HEK293T (cell line): ENCODE measurements around the gene CT83.

Experiments used
- CTCF ChIA-PET: fragments of 350-600 bp; formaldehyde crosslinking; extraction: SDS; loops from one replicate; lab custom pipeline; 2021; ENCODE audit warnings: antibody characterized with exemption, inconsistent platforms; lab: Yijun Ruan, JAX
- POLR2A ChIA-PET: fragments of 350-600 bp; formaldehyde crosslinking; extraction: SDS; loops from one replicate; lab custom pipeline; 2020; ENCODE audit warnings: antibody characterized with exemption, inconsistent platforms; lab: Yijun Ruan, JAX
- DNase-seq: peaks from one replicate; pipeline ENCODE4 v3.0.0; 2012; ENCODE audit warnings: mixed read lengths; ENCODE audit errors: extremely low spot score
- ARNT ChIP-seq: fragments of 450-650 bp; IDR thresholded peaks from 2 replicates; pipeline ENCODE4 v1.6.1; 2017; ENCODE audit warnings: mild to moderate bottlenecking
- BHLHE40 ChIP-seq: fragments of 450-650 bp; IDR thresholded peaks from 2 replicates; pipeline ENCODE4 v1.6.1; 2016; ENCODE audit warnings: mild to moderate bottlenecking, moderate library complexity, borderline replicate concordance
- CTBP1 ChIP-seq: fragments of 450-650 bp; IDR thresholded peaks from 2 replicates; pipeline ENCODE4 v1.6.1; 2016; ENCODE audit warnings: borderline replicate concordance
- ELF4 ChIP-seq: fragments of 450-650 bp; IDR thresholded peaks from 2 replicates; pipeline ENCODE4 v1.6.1; 2017; ENCODE audit warnings: antibody characterized with exemption
- FOXA1 ChIP-seq: fragments of 450-650 bp; IDR thresholded peaks from 2 replicates; pipeline ENCODE4 v1.6.1; 2016; ENCODE audit warnings: mild to moderate bottlenecking
- FOXK2 ChIP-seq: fragments of 450-650 bp; IDR thresholded peaks from 2 replicates; pipeline ENCODE4 v1.6.1; 2016; ENCODE audit warnings: mild to moderate bottlenecking
- FOXM1 ChIP-seq: fragments of 450-650 bp; IDR thresholded peaks from 2 replicates; pipeline ENCODE4 v1.6.1; 2017; ENCODE audit warnings: mild to moderate bottlenecking, borderline replicate concordance
- HDGF ChIP-seq: fragments of 450-650 bp; IDR thresholded peaks from 2 replicates; pipeline ENCODE4 v1.6.1; 2017; ENCODE audit warnings: antibody characterized with exemption, borderline replicate concordance
- L3MBTL2 ChIP-seq: fragments of 450-650 bp; conservative IDR thresholded peaks from 2 replicates; pipeline ENCODE4 v1.6.1; 2016; ENCODE audit warnings: mild to moderate bottlenecking
- LEF1 ChIP-seq: fragments of 450-650 bp; IDR thresholded peaks from 2 replicates; pipeline ENCODE4 v1.6.1; 2017; ENCODE audit warnings: mild to moderate bottlenecking, borderline replicate concordance
- NFRKB ChIP-seq: fragments of 450-650 bp; IDR thresholded peaks from 2 replicates; pipeline ENCODE4 v1.6.1; 2016; ENCODE audit warnings: mild to moderate bottlenecking, moderate library complexity
- PKNOX1 ChIP-seq: fragments of 450-650 bp; IDR thresholded peaks from 2 replicates; pipeline ENCODE4 v1.6.1; 2016
- SP1 ChIP-seq: fragments of 450-650 bp; IDR thresholded peaks from 2 replicates; pipeline ENCODE4 v1.6.1; 2017
- SUZ12 ChIP-seq: fragments of 450-650 bp; IDR thresholded peaks from 2 replicates; pipeline ENCODE4 v1.6.1; 2016; ENCODE audit warnings: mild to moderate bottlenecking
- TARDBP ChIP-seq: fragments of 450-650 bp; IDR thresholded peaks from 2 replicates; pipeline ENCODE4 v1.6.1; 2016
- ZNF384 ChIP-seq: fragments of 450-650 bp; IDR thresholded peaks from 2 replicates; pipeline ENCODE4 v1.6.1; 2016

CT83 gene

GRCh38 chrX:116436358-116436816, 26.4 kb downstream of the CT83 start, which contains the start of gene SLC6A14:
TSS of gene SLC6A14 (plus strand) at chrX:116436606. CDS start at chrX:116436710, 104 bp downstream.
- POLR2A ChIA-PET: no interaction called here
- no peak for DNase-seq

GRCh38 chrX:116435597-116435996, 27.2 kb downstream of the CT83 start:
- TF ChIP-seq TARDBP (no peak), SP1 (no peak), FOXA1 (no peak), HDGF (no peak), BHLHE40 (no peak), FOXK2 (no peak), NFRKB (no peak), FOXM1 (no peak), SUZ12 (no peak), ZNF384 (no peak), ARNT (no peak), CTBP1 (no peak), PKNOX1 (no peak)
- ChIA-PET POLR2A (no interaction called here), CTCF (no interaction called here)
- no peak for DNase-seq

More at GRCh38 chrX:116436358-116436816, 26.4 kb downstream of the CT83 start, which contains the start of gene SLC6A14:
- CTCF ChIA-PET: no interaction called here
- no peak for TF ChIP-seq LEF1
- no peak for TF ChIP-seq ARNT
- TF ChIP-seq FOXA1: no peak
- TF ChIP-seq L3MBTL2: no peak
- TF ChIP-seq ZNF384: no peak

- DNase-seq: no peak
- CTCF ChIA-PET: no interaction called here
- no peak for TF ChIP-seq BHLHE40
- TF ChIP-seq HDGF: no peak
- TF ChIP-seq ELF4: no peak
- no peak for TF ChIP-seq NFRKB
- TF ChIP-seq SUZ12: no peak
- no peak for TF ChIP-seq FOXA1
- no peak for TF ChIP-seq LEF1
- TF ChIP-seq SP1: no peak
- TF ChIP-seq TARDBP: no peak
- no peak for TF ChIP-seq FOXM1
- no peak for TF ChIP-seq PKNOX1
- TF ChIP-seq CTBP1: no peak
- no peak for TF ChIP-seq ZNF384
- no peak for TF ChIP-seq FOXK2
- TF ChIP-seq ARNT: no peak
- POLR2A ChIA-PET: no interaction called here
Measured at GRCh38 chrX:116427978-116428377, 34.8 kb downstream of the CT83 start.

- CTCF ChIA-PET: no interaction called here
- TF ChIP-seq PKNOX1: no peak
- TF ChIP-seq L3MBTL2: no peak
- TF ChIP-seq SP1: no peak
- TF ChIP-seq ZNF384: no peak
- no peak for TF ChIP-seq FOXK2
- TF ChIP-seq NFRKB: no peak
- POLR2A ChIA-PET: no interaction called here
- no peak for DNase-seq
Measured at GRCh38 chrX:116417968-116418367, 44.8 kb downstream of the CT83 start.

GRCh38 chrX:116417214-116417613, 45.6 kb downstream of the CT83 start:
- POLR2A ChIA-PET: no interaction called here

More at GRCh38 chrX:116417214-116417613, 45.6 kb downstream of the CT83 start:
- CTCF ChIA-PET: no interaction called here
- no peak for TF ChIP-seq ZNF384
- no peak for TF ChIP-seq BHLHE40
- TF ChIP-seq L3MBTL2: no peak
- no peak for TF ChIP-seq FOXK2
- TF ChIP-seq ELF4: no peak
- TF ChIP-seq LEF1: no peak
- no peak for TF ChIP-seq CTBP1
- no peak for TF ChIP-seq PKNOX1
- TF ChIP-seq ARNT: no peak
- no peak for TF ChIP-seq HDGF
- TF ChIP-seq FOXA1: no peak
- no peak for TF ChIP-seq SUZ12
- no peak for TF ChIP-seq TARDBP
- no peak for TF ChIP-seq FOXM1
- no peak for TF ChIP-seq SP1
- TF ChIP-seq NFRKB: no peak
- no peak for DNase-seq
